A673 (cell line): ENCODE data around the gene KATNAL1. TPM values are rescaled to one million over a fixed set of nuclear protein-coding genes. Genes with fewer than 3 reads are reported as not detected.
A peak's percentile ranks its signal among the peaks of the same experiment; 100 is the strongest.

ENCODE experiments used
- BruUV-seq: library from RNA; stranded (reverse); fragments of 400-500 nt; replicated peaks from 2 replicates; lab custom pipeline; 2021; lab: Mats Ljungman, UMichigan
- CTCF ChIA-PET: fragments of 300-600 bp; sonication (Branson Sonifier 250); formaldehyde crosslinking; loops from one replicate; lab custom pipeline; 2022; ENCODE audit warnings: antibody characterized with exemption; lab: Charles Lee
- POLR2A ChIA-PET: fragments of 300-600 bp; sonication (Branson Sonifier 250); formaldehyde crosslinking; loops from one replicate; lab custom pipeline; 2022; ENCODE audit warnings: antibody characterized with exemption; ENCODE audit not compliant: low non-redundant PET; lab: Charles Lee
- DNase-seq: peaks from one replicate; pipeline ENCODE4 v3.0.0-alpha.2; 2015; ENCODE audit warnings: low spot score
- H3K27ac ChIP-seq: fragments of 200-600 bp; sonication (generic); 2 replicates; pipeline ENCODE4 v1.5.1; 2016; ENCODE audit warnings: mixed run types, low read depth, mild to moderate bottlenecking, mixed read lengths, antibody characterized with exemption, low read length; ENCODE audit not compliant: poor library complexity, severe bottlenecking
- H3K27me3 ChIP-seq: fragments of 200-600 bp; sonication (generic); replicated peaks from 2 replicates; pipeline ENCODE4 v1.6.1; 2017; ENCODE audit warnings: mixed run types, low read depth, mild to moderate bottlenecking, mixed read lengths, antibody characterized with exemption, low read length; ENCODE audit not compliant: insufficient read depth, poor library complexity
- H3K36me3 ChIP-seq: fragments of 200-600 bp; sonication (generic); 2 replicates; pipeline ENCODE4 v1.6.1; 2016; ENCODE audit warnings: mixed run types, mild to moderate bottlenecking, mixed read lengths, antibody characterized with exemption, low read length; ENCODE audit not compliant: insufficient read depth, poor library complexity, severe bottlenecking
- H3K4me1 ChIP-seq: fragments of 200-600 bp; sonication (generic); 2 replicates; pipeline ENCODE4 v1.6.1; 2017; ENCODE audit warnings: mixed run types, mild to moderate bottlenecking, mixed read lengths, antibody characterized with exemption, low read length; ENCODE audit not compliant: insufficient read depth, poor library complexity, severe bottlenecking
- H3K4me3 ChIP-seq: fragments of 200-600 bp; sonication (generic); 2 replicates; pipeline ENCODE4 v1.5.1; 2016; ENCODE audit warnings: low read depth, mixed run types, mild to moderate bottlenecking, mixed read lengths, low read length; ENCODE audit not compliant: poor library complexity, severe bottlenecking
- H3K9me3 ChIP-seq: fragments of 200-600 bp; sonication (generic); 2 replicates; pipeline ENCODE4 v1.6.1; 2016; ENCODE audit warnings: mixed run types, low read depth, mild to moderate bottlenecking, mixed read lengths, antibody characterized with exemption, low read length; ENCODE audit not compliant: poor library complexity, severe bottlenecking
- EZH2 ChIP-seq: fragments of 200-600 bp; sonication (generic); IDR thresholded peaks from 2 replicates; pipeline ENCODE4 v1.6.1; 2017; ENCODE audit warnings: borderline replicate concordance, low read depth, mild to moderate bottlenecking, mixed read lengths, antibody characterized with exemption, low read length; ENCODE audit not compliant: poor library complexity, severe bottlenecking
- intact Hi-C: fragments of 100-400 bp; cut with micrococcal nuclease; formaldehyde crosslinking; loops from one replicate; pipeline ENCODE4 v1.10.0; 2022; ENCODE audit not compliant: unreplicated experiment
- total RNA-seq: library from RNA; stranded (reverse); gene quantifications from 2 replicates; pipeline ENCODE4 v1.2.3, GENCODE V29; 2021
- TF ChIP-seq, protein P1 (sequence below): fragments of 300-800, 200-600 bp; sonication (generic); conservative IDR thresholded peaks from 2 replicates; pipeline ENCODE4 v1.5.1; 2017; ENCODE audit warnings: low read depth, mild to moderate bottlenecking, antibody characterized with exemption, low read length, moderate library complexity, mixed read lengths

Gene KATNAL1
- total RNA-seq, 1 experiment from 2014 or later: 63.0 TPM

DNA sequence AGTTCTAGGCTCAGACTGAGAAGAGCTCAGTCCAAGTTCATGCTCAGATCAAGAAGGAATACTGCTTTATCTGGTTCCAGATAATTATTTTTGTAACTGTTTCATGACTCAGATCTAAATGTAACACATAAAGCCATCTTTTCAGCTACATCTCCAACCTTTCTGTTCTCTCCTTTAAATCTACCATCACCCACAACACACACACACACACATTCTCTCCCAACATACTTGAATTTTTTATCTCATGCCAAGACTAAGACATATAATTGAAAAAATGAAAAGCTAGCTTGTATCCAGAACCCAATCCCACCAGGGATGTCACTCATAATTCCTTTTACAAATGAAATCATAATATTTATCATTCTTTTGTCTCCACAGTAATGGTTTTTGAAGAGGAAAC lies 7.6 kb downstream of the KATNAL1 start:
- peak overlapping the region; percentile 2 for H3K27ac ChIP-seq
- H3K4me3 ChIP-seq: no peak overlapping the region
- no TSS peak for BruUV-seq
- ChIA-PET CTCF (no interaction called here), POLR2A (no interaction called here)
- H3K27me3 ChIP-seq: no peaks in the 10 kb centered on the region
- peaks cover 35% of the 10 kb centered on the region for H3K4me1 ChIP-seq
- H3K36me3 ChIP-seq: no peaks in the 10 kb centered on the region
- intact Hi-C loops: no loop called here
- no peak for TF ChIP-seq EZH2
- TF ChIP-seq, protein P1, sequence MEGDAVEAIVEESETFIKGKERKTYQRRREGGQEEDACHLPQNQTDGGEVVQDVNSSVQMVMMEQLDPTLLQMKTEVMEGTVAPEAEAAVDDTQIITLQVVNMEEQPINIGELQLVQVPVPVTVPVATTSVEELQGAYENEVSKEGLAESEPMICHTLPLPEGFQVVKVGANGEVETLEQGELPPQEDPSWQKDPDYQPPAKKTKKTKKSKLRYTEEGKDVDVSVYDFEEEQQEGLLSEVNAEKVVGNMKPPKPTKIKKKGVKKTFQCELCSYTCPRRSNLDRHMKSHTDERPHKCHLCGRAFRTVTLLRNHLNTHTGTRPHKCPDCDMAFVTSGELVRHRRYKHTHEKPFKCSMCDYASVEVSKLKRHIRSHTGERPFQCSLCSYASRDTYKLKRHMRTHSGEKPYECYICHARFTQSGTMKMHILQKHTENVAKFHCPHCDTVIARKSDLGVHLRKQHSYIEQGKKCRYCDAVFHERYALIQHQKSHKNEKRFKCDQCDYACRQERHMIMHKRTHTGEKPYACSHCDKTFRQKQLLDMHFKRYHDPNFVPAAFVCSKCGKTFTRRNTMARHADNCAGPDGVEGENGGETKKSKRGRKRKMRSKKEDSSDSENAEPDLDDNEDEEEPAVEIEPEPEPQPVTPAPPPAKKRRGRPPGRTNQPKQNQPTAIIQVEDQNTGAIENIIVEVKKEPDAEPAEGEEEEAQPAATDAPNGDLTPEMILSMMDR: no peak
- DNase-seq: no peak
- peaks cover 12% of the 10 kb centered on the region for H3K9me3 ChIP-seq

DNA sequence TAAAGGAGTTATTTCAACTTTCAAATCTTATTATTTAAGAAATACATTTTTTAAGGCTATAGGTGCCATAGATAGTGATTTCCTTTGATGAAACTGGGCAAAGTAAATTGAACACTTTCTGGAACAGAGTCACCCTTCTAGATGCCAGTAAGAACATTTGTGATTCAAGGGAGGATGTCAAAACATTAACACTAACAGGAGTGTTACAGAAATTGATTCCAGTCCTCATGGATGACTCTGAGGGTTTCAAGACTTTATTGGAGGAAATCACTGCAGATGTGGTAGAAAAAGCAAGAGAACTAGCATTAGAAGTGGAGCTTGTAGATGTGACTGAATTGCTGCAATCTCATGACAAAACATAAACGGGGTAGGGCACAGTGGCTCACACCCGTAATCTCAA lies 12.2 kb downstream of the KATNAL1 start:
- intact Hi-C loops: no loop called here
- CTCF ChIA-PET: no interaction called here
- H3K36me3 ChIP-seq: no peaks in the 10 kb centered on the region

DNA sequence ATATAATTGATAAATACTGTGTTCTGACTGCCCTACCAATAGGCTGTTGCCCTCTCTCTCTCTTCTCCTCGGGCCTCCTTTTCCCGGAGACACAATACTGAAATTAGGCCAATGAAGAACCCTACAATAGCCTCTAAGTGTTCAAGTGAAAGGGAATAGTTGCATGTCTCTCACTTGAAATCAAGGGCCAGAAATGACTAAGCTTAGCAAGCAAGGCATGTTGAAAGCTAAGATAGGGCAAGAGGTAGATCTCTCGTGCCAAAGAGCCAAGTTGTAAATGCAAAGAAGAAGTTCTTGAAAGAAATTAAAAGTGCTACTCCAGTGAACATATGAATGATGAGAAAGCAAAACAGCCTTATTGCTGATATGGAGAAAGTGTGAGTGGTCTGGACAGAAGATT lies 13.3 kb downstream of the KATNAL1 start:
- TF ChIP-seq, protein P1: no peak
- no peak for TF ChIP-seq EZH2
- Histone ChIP-seq H3K36me3 (no peaks in the 10 kb centered on the region), H3K4me3 (no peak overlapping the region), H3K27ac (no peak overlapping the region), H3K4me1 (peaks cover 23% of the 10 kb centered on the region), H3K9me3 (peaks cover 9% of the 10 kb centered on the region), H3K27me3 (no peaks in the 10 kb centered on the region)
- POLR2A ChIA-PET: no interaction called here
- no peak for DNase-seq
- no TSS peak for BruUV-seq
- CTCF ChIA-PET: no interaction called here
- intact Hi-C loops: no loop called here

More for the DNA sequence above, 12.2 kb downstream of the KATNAL1 start:
- POLR2A ChIA-PET: interaction anchor here (0.7 kb wide), 1 partner anchor 80 kb away, joined by 3 read pairs; no protein-coding TSS in a partner anchor
- no peak overlapping the region for H3K4me3 ChIP-seq
- peaks cover 11% of the 10 kb centered on the region for H3K4me1 ChIP-seq
- H3K9me3 ChIP-seq: peaks cover 12% of the 10 kb centered on the region
- TF ChIP-seq, protein P1: no peak
- no peak for TF ChIP-seq EZH2
- no peak overlapping the region for H3K27ac ChIP-seq
- H3K27me3 ChIP-seq: no peaks in the 10 kb centered on the region
- DNase-seq: no peak
- BruUV-seq: no TSS peak
